K562 (cell line): Measurements from ENCODE around the gene HNRNPLL. TPM values are rescaled to one million over a fixed set of nuclear protein-coding genes. Genes with fewer than 3 reads are reported as not detected.

Experiments used
- BRCA1 ChIP-seq, 2 experiments: fragments of 450-650 bp in 1 of 2; sonication (generic) in 1 of 2; formaldehyde crosslinking in 1 of 2; IDR thresholded peaks; 2 replicates each; pipeline versions ENCODE4 v1.5.0 to v1.6.1; 2017 to 2020; ENCODE audit warnings: mild to moderate bottlenecking in 1 of 2, missing genetic modification reagents in 1 of 2
- CBFB ChIP-seq: sonication (generic); formaldehyde crosslinking; IDR thresholded peaks from 2 replicates; pipeline ENCODE4 v1.4.0; 2020; ENCODE audit warnings: mild to moderate bottlenecking, missing genetic modification reagents
- FUS ChIP-seq: fragments of 200-400 bp; formaldehyde crosslinking; optimal IDR thresholded peaks from 2 replicates; pipeline ENCODE3; 2017; ENCODE audit warnings: low read depth, low read length
- HMG20B ChIP-seq: fragments of 250-450 bp; sonication (Bioruptor Pico); IDR thresholded peaks from 2 replicates; pipeline ENCODE4 v1.5.0; 2021; ENCODE audit warnings: mild to moderate bottlenecking
- JUND ChIP-seq, 2 experiments: IDR thresholded peaks; 2 replicates in 1 of 2; 3 replicates in 1 of 2; pipeline ENCODE4 v1.6.1; 2011; ENCODE audit warnings: borderline replicate concordance in 2 of 2, low read depth in 2 of 2, low read length in 2 of 2, improper control_type of control experiment in 1 of 2, missing biosample characterization in 1 of 2, missing genetic modification characterization in 1 of 2, missing genetic modification reagents in 1 of 2
- KDM2B ChIP-seq: fragments of 250-450 bp; sonication (Bioruptor Pico); IDR thresholded peaks from 2 replicates; pipeline ENCODE4 v1.8.0; 2021; ENCODE audit warnings: mild to moderate bottlenecking, moderate library complexity
- LARP7 ChIP-seq: fragments of 450-650 bp; IDR thresholded peaks from 2 replicates; pipeline ENCODE4 v1.6.1; 2016
- NBN ChIP-seq: fragments of 450-650 bp; IDR thresholded peaks from 2 replicates; pipeline ENCODE4 v1.6.1; 2016; ENCODE audit warnings: low read depth, mild to moderate bottlenecking
- NR3C1 ChIP-seq: sonication (generic); formaldehyde crosslinking; IDR thresholded peaks from 2 replicates; pipeline ENCODE4 v1.8.1; 2022; ENCODE audit warnings: missing genetic modification reagents
- PCBP2 ChIP-seq: fragments of 200-400 bp; formaldehyde crosslinking; IDR thresholded peaks from 2 replicates; pipeline ENCODE4 v1.6.1; 2018; ENCODE audit warnings: low read length, low read depth, mild to moderate bottlenecking, moderate library complexity; ENCODE audit not compliant: poor library complexity, severe bottlenecking
- RBBP5 ChIP-seq: fragments of 200-600 bp; sonication (generic); IDR thresholded peaks from 2 replicates; pipeline ENCODE4 v1.6.1; 2012; ENCODE audit warnings: borderline replicate concordance, mild to moderate bottlenecking, low read length, control low read depth, inconsistent platforms; ENCODE audit not compliant: insufficient read depth, poor library complexity, severe bottlenecking
- SIRT6 ChIP-seq: IDR thresholded peaks from one replicate; pipeline ENCODE4 v1.6.1; 2012; ENCODE audit warnings: low read depth, mild to moderate bottlenecking, control low read depth, inconsistent platforms, low read length, moderate library complexity
- SP2 ChIP-seq: IDR thresholded peaks from 2 replicates; pipeline ENCODE4 v1.6.1; 2011; ENCODE audit warnings: mild to moderate bottlenecking, low read depth, low read length, moderate library complexity; ENCODE audit not compliant: poor library complexity, severe bottlenecking; ENCODE audit errors: extremely low read depth
- SRSF7 ChIP-seq: fragments of 200-400 bp; formaldehyde crosslinking; optimal IDR thresholded peaks from 2 replicates; pipeline ENCODE3; 2017; ENCODE audit warnings: mild to moderate bottlenecking, low read depth, low read length
- TAF7 ChIP-seq: fragments of 450-650 bp; IDR thresholded peaks from 2 replicates; pipeline ENCODE4 v1.6.1; 2016; ENCODE audit warnings: missing genetic modification characterization, missing compliant biosample characterization
- TEAD4 ChIP-seq, 2 experiments: sonication (generic) in 1 of 2; formaldehyde crosslinking in 1 of 2; IDR thresholded peaks; 2 replicates each; pipeline versions ENCODE4 v1.6.1 to v1.8.0; 2012 to 2022; ENCODE audit warnings: borderline replicate concordance in 1 of 2, inconsistent platforms in 1 of 2, low read length in 1 of 2, mild to moderate bottlenecking in 1 of 2, missing genetic modification reagents in 1 of 2
- ZBTB34 ChIP-seq: fragments of 250-450 bp; sonication (Bioruptor Pico); IDR thresholded peaks from 2 replicates; pipeline ENCODE4 v1.8.0; 2021; ENCODE audit warnings: mild to moderate bottlenecking, moderate library complexity
- ZBTB49 ChIP-seq: sonication (generic); formaldehyde crosslinking; IDR thresholded peaks from 2 replicates; pipeline ENCODE4 v1.8.0; 2022; ENCODE audit warnings: missing genetic modification reagents, mild to moderate bottlenecking, borderline replicate concordance
- ZKSCAN1 ChIP-seq: fragments of 150-350 bp; IDR thresholded peaks from 2 replicates; pipeline ENCODE4 v1.6.1; 2016; ENCODE audit warnings: low read depth, low read length
- ZNF24 ChIP-seq: fragments of 450-650 bp; IDR thresholded peaks from 2 replicates; pipeline ENCODE4 v1.6.1; 2016
- ZNF384 ChIP-seq: IDR thresholded peaks from 2 replicates; pipeline ENCODE4 v1.6.1; 2012; ENCODE audit warnings: low read depth, low read length, improper control_type of control experiment
- ZNF75A ChIP-seq: fragments of 450-650 bp; formaldehyde crosslinking; IDR thresholded peaks from 2 replicates; pipeline ENCODE4 v1.4.0; 2020; ENCODE audit warnings: mild to moderate bottlenecking
- ZSCAN29 ChIP-seq: fragments of 450-650 bp; IDR thresholded peaks from 2 replicates; pipeline ENCODE4 v1.6.1; 2017
- polyA plus RNA-seq, 8 experiments: library from polyadenylated mRNA; depleted of rRNA in 4 of 8; stranded (reverse) in 5 of 8; unstranded in 3 of 8; fragments of >200 nt; fragmentation: Nextera tagmentation in 2 of 8; fragmentation: Illumina TruSeq in 1 of 8; extraction: Ambion mirVana in 2 of 8; extraction: Trizol in 1 of 8; gene quantifications; 2 replicates each; pipeline versions ENCODE4 v1.2.1 to v1.2.3, GENCODE V29; 2011 to 2014; ENCODE audit warnings: inconsistent platforms in 1 of 8, missing spikeins in 1 of 8
- total RNA-seq, 7 experiments: library from RNA; depleted of rRNA in 6 of 7; stranded (reverse); fragments of >200 nt in 6 of 7; fragmentation: Illumina TruSeq in 2 of 7; extraction: Trizol in 2 of 7; gene quantifications; 2 replicates each; pipeline versions ENCODE4 v1.2.1 to v1.2.3, GENCODE V29; 2011 to 2021; ENCODE audit warnings: low replicate concordance in 1 of 7
- TF ChIP-seq, protein P1 (sequence below): fragments of 450-650 bp; IDR thresholded peaks from 2 replicates; pipeline ENCODE4 v1.6.1; 2016; ENCODE audit warnings: antibody characterized with exemption

HNRNPLL gene
- total and polyA plus RNA-seq, 9 of the 15 experiments (the other 6 are each of a cell fraction or from before 2014, with no cell fraction given) = 19.8 to 135 (median 57.8) TPM

DNA sequence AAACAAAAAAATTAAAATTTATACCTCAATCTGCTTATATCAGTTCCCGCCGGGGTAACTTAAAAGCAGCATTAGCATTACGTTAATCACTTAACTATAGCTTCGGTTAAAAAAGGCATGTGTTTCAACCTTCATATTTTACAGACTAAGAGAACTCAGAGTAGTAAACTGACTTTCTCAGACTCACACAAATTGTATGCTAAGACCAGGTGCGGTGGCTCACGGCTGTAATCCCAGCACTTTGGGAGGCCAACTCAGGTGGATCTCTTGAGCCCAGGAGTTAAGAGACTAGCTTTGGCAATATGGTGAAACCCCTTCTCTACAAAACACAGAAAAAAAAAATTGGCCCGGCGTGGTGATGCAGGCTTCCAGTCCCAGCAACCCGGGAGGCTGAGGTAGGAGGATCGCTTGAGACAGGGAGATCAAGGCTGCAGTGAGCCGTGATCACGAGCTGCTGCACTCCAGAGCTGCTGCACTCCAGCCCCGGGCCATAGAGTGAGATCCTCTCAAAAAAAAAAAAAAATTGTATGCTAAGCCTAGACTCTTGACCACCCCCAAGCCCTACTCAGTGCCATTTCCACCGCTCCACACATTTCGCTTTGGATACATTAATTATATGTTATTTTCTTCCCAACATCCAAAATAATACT, 2.4 kb downstream of the HNRNPLL start (continued):
- TF ChIP-seq, protein P1, sequence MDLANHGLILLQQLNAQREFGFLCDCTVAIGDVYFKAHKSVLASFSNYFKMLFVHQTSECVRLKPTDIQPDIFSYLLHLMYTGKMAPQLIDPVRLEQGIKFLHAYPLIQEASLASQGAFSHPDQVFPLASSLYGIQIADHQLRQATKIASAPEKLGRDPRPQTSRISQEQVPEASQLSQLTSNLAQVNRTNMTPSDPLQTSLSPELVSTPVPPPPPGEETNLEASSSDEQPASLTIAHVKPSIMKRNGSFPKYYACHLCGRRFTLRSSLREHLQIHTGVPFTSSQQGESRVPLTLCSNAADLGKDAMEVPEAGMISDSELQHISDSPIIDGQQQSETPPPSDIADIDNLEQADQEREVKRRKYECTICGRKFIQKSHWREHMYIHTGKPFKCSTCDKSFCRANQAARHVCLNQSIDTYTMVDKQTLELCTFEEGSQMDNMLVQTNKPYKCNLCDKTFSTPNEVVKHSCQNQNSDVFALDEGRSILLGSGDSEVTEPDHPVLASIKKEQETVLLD = no peak
- TF ChIP-seq ZNF384 (peak; percentile 93), JUND (IDR thresholded peaks at IDR 0.05; ENCODE audit: borderline replicate concordance, low read depth, low read length) (no peak), JUND (tag; IDR thresholded peaks at IDR 0.05; ENCODE audit: borderline replicate concordance, low read depth, low read length) (no peak), PCBP2 (no peak), TEAD4 (IDR thresholded peaks at IDR 0.05; ENCODE audit: low read length) (0 out of 2 replicates have a peak, but pooled peaks have one; percentile 25), TEAD4 (CRISPR knock-in tag; IDR thresholded peaks at IDR 0.05; ENCODE audit: borderline replicate concordance) (no peak), TAF7 (tag) (no peak), CBFB (CRISPR knock-in tag) (no peak), ZBTB49 (CRISPR knock-in tag) (no peak), ZNF24 (no peak), ZSCAN29 (no peak), BRCA1 (IDR thresholded peaks at IDR 0.05) (no peak), BRCA1 (CRISPR knock-in tag; IDR thresholded peaks at IDR 0.05) (no peak), NBN (0 out of 2 replicates have a peak, but pooled peaks have one; percentile 65), LARP7 (no peak), ZKSCAN1 (peak; percentile 57; the same call in 1 of the 2 replicates), ZNF75A (CRISPR knock-in tag) (no peak), HMG20B (no peak), RBBP5 (peak; percentile 55), FUS (no peak), NR3C1 (no peak), SRSF7 (no peak), KDM2B (no peak), ZBTB34 (CRISPR knock-in tag) (no peak), SIRT6 (no peak), SP2 (no peak)
